HG03565 (cell line): Measurements from ENCODE around the gene MRPL11.

Experiments
- ATAC-seq: cut with Tn5 transposase; IDR thresholded peaks from one replicate; pipeline ENCODE4 v1.9.1; 2021; ENCODE audit warnings: mild to moderate bottlenecking, moderate library complexity; ENCODE audit not compliant: unreplicated experiment

The MRPL11 gene

DNA sequence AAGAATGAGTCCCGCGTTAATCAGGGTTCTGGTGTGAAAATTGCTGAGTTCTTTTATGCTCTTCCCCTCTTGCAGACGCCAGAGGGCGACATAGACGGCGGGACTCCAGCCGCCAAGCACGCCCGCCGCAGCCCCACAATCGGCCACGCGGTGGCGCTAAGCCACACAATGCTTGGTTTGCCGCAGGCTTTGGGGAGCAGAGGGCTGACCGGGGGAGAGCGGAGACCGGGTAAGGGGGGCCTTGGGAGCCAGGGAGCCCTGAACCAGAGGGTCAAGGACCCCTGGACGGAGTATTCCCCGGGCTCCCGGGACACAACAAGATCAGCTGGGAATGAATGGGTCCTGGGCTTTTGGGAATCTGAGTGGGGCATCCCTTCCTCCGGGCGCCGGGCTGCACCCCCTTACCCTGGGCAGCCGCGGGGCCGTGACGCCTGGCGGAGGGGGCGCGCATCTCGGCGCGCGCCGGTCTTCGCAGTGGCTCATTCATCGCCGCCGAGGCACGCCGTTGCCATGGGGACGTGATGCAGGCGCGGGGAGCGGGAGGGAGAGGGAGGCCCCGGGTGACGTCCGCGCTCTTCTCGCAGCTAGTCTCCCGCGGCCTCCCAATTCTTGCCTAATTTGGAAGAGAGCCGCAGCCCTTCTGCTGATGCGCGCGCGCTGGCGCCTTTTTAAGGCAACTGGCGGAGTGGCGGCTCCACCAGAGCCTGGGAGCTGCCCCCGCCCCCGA lies 30.0 kb downstream of the MRPL11 start:
- peak; percentile 60 for ATAC-seq

DNA sequence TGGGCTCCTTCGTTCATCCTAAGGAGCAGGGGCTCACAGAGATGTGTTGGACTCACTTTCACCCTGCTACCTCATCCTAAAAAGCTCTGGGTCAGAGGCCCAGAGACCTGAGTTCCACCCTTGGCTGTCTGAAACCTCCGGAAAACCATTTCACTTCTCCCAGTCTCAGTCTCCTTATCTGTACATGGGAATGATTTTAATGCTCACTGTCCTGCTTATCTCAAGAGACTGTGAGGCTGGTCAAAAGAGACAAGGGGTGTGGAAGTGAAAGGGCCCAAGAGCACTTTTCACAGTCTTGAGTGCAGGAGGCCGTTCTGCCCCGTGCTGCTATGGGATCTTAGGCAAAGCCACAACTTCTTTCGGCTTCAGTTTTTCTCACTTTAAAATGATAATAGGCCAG lies 31.0 kb downstream of the MRPL11 start:
- no peak for ATAC-seq

DNA sequence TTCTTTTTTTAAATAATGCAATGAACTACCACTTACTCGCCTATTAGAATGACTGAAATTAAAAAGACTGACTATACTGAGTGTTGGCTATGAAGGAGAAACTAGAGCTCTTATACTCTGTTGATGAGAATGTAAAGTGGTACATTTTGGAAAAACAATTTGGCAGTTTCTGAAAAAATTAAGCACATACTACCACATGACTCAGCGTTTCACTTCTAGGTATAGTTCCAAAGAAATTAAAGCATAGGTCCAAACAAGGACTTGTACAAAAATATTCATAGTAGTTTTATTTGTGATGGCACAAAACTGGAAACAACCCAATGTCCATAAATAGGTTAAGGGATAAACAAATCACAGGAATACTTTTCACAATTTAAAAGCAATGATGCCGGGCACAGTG lies 44.7 kb downstream of the MRPL11 start:
- ATAC-seq, result no peak

DNA sequence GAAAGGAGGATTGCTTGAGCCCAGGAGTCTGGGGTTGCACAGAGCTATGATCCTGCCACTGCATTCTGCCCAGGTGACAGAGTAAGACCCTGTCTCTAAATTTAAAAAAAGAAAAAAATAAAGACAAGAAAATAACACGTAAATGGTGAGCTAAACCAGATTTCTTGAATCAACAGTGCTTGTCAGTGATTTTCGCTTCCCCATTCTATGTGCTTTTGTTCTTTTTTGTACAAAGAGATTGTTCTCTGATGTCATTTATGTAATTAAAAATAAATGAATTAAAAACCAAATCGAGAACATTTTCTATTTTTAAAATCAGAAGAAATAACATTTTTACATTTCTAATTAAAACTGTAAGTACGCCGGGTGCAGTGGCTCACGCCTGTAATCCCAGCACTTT lies 47.3 kb downstream of the MRPL11 start:
- ATAC-seq, result no peak

DNA sequence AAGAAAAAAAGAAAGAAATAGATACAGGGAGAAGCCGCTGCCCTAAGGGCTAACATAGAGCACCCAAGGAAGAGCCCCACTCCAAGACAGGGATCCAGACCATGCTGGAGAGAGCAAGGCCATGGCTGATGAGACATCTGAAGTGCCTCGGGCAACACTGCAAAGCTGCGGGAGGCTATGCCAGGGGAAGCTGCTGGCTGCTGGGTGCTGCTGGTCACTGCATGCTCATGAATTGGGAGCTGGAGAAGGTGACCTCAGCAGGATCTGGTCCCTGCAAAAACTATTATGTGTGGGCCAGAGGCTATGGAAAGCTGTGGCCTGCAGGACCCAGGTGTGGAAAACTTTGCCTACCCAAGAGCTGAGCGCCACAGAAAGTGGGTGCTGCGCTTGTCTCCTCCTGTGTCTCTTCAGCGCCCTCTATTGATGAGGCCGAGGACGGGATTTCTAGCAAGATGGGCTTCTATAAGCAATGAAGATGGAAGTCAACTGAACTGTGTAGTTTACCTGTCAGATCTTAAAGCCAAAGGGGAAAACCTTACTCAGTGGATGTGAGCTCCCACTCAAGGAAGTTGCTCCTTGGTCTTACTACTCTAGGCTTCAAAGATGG lies 49.8 kb downstream of the MRPL11 start:
- no peak for ATAC-seq

DNA sequence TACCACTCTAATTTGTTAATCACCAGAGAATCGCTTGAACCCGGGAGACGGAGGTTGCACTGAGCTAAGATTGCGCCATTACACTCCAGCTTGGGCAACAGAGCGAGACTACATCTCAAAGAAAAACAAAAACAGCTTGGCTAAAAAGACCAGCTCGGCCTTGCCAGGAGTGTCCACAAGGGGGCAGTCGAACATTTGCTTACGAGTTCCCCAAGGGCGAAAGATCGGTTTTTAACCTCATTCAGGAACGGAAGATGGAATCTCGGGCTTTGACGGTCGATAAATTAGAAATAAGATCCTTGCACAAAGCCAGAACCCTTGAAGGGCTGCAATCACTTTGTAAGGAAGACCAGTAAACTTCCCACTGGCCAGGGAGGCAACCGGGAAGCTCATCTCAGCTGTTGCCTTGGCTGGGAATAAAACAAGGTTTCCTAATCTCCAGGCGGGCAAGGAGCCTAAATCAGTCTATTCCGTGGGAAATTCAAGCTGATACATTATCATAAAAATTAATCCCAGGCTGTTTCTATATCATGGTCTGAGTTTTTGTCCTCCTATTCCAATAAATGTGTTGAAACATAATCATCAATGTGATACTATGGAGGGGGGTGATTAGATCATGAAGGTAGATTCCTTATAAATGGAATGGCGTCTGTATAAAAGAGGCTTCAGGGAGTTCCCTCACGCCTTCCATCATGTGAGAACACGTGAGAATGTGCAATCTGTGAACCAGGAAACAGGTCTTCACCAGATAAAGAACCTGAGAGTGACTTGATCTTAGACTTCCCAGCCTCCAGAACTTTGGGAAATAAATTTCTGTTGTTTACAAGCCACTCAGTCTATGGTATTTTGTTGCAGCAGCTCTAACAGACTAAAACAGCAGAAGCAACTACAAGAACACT lies 52.2 kb downstream of the MRPL11 start:
- ATAC-seq, result no peak
